Mononuclear cell (primary cell): Measurements from ENCODE around the gene KRTAP4-7. TPM values are rescaled to one million over a fixed set of nuclear protein-coding genes. Genes with fewer than 3 reads are reported as not detected.
"Not testable (repeated sequence)": the region's sequence is repeated elsewhere in the genome, so short reads cannot be mapped to it uniquely, and the experiment has no call there.

Source experiments
- H3K27me3 ChIP-seq: 2 replicates; pipeline ENCODE4 v1.6.0; 2011; ENCODE audit warnings: low read length, control low read depth; ENCODE audit not compliant: insufficient read depth
- H3K4me1 ChIP-seq: 2 replicates; pipeline ENCODE4 v1.5.1; 2011; ENCODE audit warnings: mild to moderate bottlenecking, low read length, control low read depth; ENCODE audit not compliant: insufficient read depth
- H3K4me3 ChIP-seq: 2 replicates; pipeline ENCODE4 v1.5.1; 2011; ENCODE audit warnings: mild to moderate bottlenecking, low read length, moderate library complexity
- H3K9me3 ChIP-seq: 2 replicates; pipeline ENCODE4 v1.5.1; 2011; ENCODE audit warnings: low read depth, mild to moderate bottlenecking, control low read depth, low read length
- total RNA-seq: library from RNA; depleted of rRNA; stranded (reverse); fragments of >200 nt; gene quantifications from one replicate; pipeline ENCODE4 v1.2.3, GENCODE V29; 2012

The KRTAP4-7 gene
- not detected for total RNA-seq

DNA sequence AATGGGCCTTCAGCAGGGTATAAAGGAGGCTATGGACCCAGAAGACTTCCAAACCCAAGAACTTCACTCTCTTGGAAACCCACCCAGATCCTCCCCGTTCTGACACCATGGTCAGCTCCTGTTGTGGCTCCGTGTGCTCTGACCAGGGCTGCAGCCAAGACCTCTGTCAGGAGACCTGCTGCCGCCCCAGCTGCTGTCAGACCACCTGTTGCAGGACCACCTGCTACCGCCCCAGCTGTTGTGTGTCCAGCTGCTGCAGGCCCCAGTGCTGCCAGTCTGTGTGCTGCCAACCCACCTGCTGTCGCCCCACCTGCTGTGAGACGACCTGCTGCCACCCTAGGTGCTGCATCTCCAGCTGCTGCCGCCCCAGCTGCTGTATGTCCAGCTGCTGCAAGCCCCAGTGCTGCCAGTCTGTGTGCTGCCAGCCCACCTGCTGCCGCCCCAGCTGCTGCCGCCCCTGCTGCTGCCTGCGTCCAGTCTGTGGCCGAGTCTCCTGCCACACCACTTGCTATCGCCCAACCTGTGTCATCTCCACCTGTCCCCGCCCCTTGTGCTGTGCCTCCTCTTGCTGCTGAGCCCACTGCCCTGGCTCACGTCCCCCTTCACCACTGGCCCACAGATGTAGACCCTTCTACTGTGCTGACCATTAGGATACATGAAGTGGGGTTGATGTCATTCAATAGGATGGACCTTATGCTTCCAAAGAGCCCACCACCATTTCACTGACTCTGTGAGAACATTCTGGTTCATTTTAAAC lies at the start of gene KRTAP4-7:
KRTAP4-7 (plus strand) TSS at position 51 of the 757 bp plus-strand sequence; CDS start at position 108, 57 bp downstream.
- not testable (repeated sequence) for H3K27me3 ChIP-seq, H3K4me1 ChIP-seq, H3K4me3 ChIP-seq, H3K9me3 ChIP-seq

DNA sequence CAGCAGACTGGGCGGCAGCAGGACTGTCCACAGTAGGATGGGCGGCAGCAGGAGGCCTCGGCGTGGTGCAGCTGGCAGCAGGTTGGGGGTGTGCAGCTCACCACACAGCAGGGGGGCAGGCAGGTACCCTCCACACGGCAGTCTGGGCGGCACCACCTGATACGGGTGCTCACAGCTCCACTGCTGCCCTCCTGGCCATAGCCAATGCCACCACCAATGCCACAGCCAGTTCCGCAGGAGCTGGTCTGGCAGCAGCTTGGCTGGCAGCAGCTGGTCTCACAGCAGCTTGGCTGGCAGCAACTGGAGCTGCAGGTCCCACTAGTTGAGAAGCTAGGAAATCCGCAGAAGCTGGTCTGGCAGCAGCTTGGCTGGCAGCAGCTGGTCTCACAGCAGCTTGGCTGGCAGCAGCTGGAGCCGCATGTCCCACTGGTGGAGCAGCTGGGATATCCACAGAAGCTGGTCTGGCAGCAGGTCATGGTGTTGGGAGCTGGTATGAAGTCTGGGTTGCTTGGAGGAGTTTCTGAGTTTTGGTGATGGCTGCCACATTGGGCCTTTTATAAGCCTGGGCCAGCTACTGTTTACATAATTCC lies 49.5 kb upstream of the KRTAP4-7 start, which contains the start of gene KRTAP1-3:
KRTAP1-3 (minus strand) TSS at position 529 of the 590 bp plus-strand sequence; CDS start at position 476, 53 bp downstream.
- H3K4me3 ChIP-seq, H3K4me1 ChIP-seq, H3K9me3 ChIP-seq, H3K27me3 ChIP-seq: not testable (repeated sequence)

DNA sequence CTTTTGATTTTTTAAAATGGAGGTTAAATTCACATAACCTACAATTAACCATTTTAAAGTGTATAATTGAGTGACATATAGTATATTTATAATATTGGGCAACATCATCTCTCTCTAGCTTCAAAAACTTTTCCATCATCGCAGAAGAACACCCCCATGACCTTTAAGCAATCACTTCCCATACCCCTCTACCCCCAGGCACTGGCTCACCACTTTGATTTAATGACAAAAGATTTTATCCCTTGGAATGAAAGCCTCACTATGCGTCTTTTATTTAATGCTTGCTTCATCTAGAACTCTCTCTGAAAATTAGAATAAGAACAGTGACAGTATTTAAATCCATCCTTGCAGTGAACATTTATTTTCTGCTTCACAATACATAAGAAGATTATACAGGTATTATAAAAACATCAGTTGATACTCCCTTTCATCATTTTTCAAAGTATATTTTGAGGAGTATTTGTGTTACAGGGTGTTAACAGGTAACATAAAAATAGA lies 46.0 kb upstream of the KRTAP4-7 start:
- peaks cover 5% of the 10 kb centered on the region for H3K27me3 ChIP-seq
- H3K4me1 ChIP-seq, result no peaks in the 10 kb centered on the region
- peaks cover 5% of the 10 kb centered on the region for H3K9me3 ChIP-seq
- no peak overlapping the region for H3K4me3 ChIP-seq

DNA sequence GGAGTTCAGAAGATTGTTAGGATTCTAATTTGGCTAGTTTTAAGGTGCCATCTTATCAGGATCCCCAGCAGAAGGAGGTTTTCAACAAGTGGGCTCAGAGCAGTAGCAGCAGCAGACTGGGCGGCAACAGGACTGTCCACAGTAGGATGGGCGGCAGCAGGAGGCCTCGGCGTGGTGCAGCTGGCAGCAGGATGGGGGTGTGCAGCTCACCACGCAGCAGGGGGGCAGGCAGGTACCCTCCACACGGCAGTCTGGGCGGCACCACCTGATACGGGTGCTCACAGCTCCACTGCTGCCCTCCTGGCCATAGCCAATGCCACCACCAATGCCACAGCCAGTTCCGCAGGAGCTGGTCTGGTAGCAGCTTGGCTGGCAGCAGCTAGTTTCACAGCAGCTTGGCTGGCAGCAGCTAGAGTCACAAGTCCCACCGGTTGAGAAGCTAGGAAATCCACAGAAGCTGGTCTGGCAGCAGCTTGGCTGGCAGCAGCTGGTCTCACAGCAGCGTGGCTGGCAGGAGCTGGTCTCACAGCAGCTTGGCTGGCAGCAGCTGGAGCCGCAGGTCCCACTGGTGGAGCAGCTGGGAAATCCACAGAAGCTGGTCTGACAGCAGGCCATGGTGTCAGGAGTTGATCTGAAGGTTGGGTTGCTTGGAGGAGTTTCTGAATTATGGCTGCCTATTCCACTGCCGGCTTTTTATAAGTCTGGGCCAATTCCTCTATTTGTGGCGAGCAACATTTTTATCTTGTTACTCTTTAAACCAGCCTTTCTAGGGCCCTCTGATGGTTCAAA lies 43.0 kb upstream of the KRTAP4-7 start, which contains the start of gene KRTAP1-1:
KRTAP1-1 (minus strand) TSS at position 668 of the 789 bp plus-strand sequence; CDS start at position 615, 53 bp downstream.
- H3K9me3 ChIP-seq, H3K4me1 ChIP-seq, H3K4me3 ChIP-seq: not testable (repeated sequence)
- peaks cover 10% of the 10 kb centered on the region for H3K27me3 ChIP-seq

DNA sequence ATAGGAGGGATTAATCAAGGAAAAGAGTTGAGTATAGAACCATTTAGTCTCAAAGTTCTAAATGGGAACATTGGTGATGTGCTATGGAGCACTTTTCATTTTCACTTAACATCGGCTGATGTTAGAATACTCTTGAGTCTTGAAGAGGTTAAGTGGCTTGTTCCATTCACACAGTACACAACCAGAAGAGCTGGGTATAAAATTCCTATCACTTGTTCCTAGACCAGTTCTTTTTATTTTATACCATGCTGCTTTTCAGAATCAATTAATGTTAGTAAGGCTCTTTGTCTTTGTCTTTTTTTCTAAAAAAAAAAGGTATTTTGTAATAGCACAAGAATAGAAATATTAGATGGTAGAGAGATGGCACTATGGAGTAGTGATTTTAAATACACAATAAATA lies 41.0 kb upstream of the KRTAP4-7 start:
- Histone ChIP-seq H3K4me3 (no peak overlapping the region), H3K9me3 (peaks cover 6% of the 10 kb centered on the region), H3K27me3 (peaks cover 10% of the 10 kb centered on the region), H3K4me1 (no peaks in the 10 kb centered on the region)

DNA sequence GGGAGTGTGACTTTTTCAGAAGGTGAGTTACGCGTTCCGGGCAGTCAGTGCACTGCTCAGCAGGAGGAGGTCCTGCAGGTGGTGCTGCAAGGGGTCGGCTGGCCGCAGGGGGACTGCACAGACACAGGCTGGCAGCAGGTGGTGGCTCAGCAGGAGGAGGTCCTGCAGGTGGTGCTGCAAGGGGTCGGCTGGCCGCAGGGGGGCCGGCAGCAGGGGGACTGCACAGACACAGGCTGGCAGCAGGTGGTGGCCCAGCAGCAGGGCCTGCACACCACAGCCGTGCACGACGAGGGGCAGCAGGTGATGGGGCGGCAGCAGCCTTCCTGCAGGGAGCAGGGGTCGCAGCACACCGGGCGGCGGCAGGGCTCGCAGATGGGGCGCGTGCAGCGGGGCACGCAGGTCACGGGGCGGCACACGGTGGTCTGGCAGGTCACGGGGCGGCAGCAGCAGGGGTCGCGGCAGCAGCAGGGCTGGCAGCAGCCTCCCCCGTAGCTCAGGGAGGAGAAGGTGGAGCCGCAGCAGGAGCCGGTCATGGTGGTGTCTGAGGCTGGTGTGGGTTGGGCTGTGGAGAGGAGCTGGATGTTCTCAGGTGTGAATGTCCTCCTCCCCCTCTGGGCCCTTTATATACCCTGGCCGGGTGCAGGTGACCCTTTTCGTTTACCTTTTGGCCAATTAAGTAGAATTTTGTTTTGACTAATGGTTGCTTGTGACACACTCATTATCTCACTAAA lies 37.0 kb upstream of the KRTAP4-7 start, which contains the start of gene KRTAP2-1:
KRTAP2-1 (minus strand) TSS at position 582 of the 731 bp plus-strand sequence; CDS start at position 533, 49 bp downstream.
- H3K9me3 ChIP-seq, H3K4me3 ChIP-seq, H3K4me1 ChIP-seq: not testable (repeated sequence)
- peaks cover 10% of the 10 kb centered on the region for H3K27me3 ChIP-seq

DNA sequence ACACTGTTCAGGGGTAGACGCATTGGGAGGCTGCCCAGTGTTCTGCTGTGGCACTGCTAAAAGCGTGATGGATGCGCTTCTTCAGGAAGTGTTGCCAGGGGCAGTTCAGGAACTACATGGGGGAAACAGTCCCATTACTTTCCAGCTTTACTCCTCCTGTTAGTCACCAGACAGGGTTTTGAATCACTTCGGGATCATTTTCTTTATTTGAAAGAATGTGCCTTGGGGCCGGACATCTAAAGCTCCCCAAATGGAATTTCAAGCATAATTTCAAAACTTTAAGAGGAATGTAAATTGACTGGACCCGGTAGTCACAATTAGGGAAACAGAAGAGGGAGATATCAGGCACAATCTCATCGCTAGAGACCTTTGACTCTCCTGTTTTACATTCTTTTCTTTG lies 35.5 kb upstream of the KRTAP4-7 start:
- Histone ChIP-seq H3K4me3 (no peak overlapping the region), H3K27me3 (peaks cover 5% of the 10 kb centered on the region), H3K4me1 (no peaks in the 10 kb centered on the region), H3K9me3 (no peaks in the 10 kb centered on the region)

DNA sequence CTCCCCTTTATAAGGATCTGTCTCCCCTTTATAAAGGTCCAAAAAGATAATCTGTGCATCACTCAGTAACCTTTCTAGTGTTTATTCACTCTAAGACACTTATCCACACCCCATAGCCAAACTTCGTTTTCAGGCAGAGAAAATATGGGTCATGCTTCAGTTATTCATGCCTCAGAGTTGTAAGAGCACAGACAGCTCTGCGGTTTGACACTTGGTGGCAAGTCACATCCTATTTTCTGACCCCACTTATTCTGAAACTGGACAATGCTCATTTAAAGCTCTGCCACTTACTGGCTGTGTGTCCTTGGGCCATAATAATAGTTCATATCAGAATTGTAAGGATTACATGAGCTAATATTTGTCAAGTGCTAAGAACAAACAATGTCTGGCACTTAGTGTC lies 34.8 kb upstream of the KRTAP4-7 start:
- no peaks in the 10 kb centered on the region for H3K4me1 ChIP-seq
- H3K27me3 ChIP-seq, result no peaks in the 10 kb centered on the region
- no peaks in the 10 kb centered on the region for H3K9me3 ChIP-seq
- no peak overlapping the region for H3K4me3 ChIP-seq

DNA sequence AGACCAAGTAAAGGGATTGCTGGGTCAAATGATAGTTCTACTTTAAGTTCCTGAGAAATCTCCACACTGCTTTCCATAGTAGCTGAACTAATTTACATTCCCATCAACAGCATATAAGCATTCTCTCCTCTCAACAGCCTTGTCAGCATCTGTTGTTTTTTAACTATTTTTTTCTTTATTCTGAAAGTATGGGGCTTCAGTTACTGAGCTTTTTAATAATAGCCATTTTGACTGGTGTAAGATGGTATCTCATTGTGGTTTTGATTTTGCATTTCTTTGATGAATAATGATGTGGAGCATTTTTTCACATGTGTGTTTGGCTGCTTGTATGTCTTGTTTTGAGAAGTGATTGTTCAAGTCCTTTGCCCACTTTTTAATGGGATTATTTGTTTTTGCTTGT lies 31.4 kb upstream of the KRTAP4-7 start:
- no peaks in the 10 kb centered on the region for H3K4me1 ChIP-seq
- H3K4me3 ChIP-seq, result no peak overlapping the region
- no peaks in the 10 kb centered on the region for H3K9me3 ChIP-seq
- H3K27me3 ChIP-seq, result no peaks in the 10 kb centered on the region

DNA sequence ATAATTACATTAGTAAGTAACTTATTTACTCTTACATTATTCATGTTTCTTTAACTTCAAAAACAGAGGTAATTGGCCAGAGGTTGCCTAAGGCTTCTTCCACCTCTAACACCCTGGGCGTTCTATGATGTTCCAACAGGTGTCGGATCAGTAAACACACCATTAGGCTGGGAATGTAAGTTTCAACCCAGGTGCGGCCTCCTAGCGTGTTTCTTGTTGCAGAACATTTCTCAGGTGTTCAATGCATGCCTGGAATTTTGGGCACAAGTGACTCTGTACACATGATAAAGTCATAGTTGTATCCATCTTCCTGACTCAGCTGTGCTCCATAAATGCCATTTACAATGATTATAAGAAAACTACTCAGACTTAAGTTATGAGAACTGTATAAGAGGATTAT lies 29.9 kb upstream of the KRTAP4-7 start:
- peaks cover 8% of the 10 kb centered on the region for H3K27me3 ChIP-seq
- no peaks in the 10 kb centered on the region for H3K9me3 ChIP-seq
- H3K4me3 ChIP-seq, result no peak overlapping the region
- no peaks in the 10 kb centered on the region for H3K4me1 ChIP-seq

DNA sequence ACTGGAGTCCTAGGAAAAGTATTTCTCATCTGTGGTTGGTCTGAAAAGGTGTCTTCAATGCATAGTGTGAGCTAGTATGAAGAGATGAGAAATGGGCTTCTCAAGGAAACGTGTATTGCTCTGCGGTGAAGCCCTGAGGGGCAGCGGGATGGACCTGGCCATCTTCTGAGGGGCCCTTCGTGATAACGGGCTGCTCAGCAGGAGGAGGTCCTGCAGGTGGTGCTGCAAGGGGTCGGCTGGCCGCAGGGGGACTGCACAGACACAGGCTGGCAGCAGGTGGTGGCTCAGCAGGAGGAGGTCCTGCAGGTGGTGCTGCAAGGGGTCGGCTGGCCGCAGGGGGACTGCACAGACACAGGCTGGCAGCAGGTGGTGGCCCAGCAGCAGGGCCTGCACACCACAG lies 29.4 kb upstream of the KRTAP4-7 start:
- H3K27me3 ChIP-seq, H3K4me3 ChIP-seq, H3K9me3 ChIP-seq, H3K4me1 ChIP-seq: not testable (repeated sequence)

DNA sequence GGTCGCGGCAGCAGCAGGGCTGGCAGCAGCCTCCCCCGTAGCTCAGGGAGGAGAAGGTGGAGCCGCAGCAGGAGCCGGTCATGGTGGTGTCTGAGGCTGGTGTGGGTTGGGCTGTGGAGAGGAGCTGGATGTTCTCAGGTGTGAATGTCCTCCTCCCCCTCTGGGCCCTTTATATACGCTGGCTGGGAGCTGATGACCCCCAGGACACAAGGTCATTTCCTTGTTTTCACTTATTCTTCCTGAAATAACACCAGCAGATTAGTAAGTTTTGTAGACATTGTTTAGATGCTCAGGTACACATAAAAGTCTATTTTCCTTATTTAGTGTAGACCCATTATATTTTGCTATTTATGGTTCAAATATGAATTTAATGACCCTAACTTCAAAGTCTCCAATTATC lies 28.8 kb upstream of the KRTAP4-7 start, which contains the start of gene KRTAP2-2:
KRTAP2-2 (minus strand) TSS at position 101 of the 400 bp plus-strand sequence; CDS start at position 82, 19 bp downstream.
- H3K4me1 ChIP-seq, H3K4me3 ChIP-seq, H3K27me3 ChIP-seq, H3K9me3 ChIP-seq: not testable (repeated sequence)

DNA sequence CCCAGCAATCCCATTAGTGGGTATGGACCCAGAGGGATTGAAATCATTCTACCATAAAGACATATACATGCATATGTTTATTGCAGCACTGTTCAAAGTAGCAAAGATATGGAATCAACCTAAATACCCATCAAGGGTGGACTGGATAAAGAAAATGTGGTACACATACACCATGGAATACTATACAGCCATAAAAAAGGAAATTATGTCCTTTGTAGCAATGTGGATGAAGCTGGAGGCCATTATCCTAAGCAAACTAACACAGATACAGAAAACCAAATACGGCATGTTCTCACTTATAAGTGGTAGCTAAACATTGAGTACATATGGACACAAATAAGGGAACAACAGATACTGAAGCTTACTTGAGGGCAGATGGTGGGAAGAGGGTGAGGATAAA lies 26.4 kb upstream of the KRTAP4-7 start:
- Histone ChIP-seq H3K4me3 (no peak overlapping the region), H3K27me3 (peaks cover 26% of the 10 kb centered on the region), H3K9me3 (no peaks in the 10 kb centered on the region), H3K4me1 (no peaks in the 10 kb centered on the region)

DNA sequence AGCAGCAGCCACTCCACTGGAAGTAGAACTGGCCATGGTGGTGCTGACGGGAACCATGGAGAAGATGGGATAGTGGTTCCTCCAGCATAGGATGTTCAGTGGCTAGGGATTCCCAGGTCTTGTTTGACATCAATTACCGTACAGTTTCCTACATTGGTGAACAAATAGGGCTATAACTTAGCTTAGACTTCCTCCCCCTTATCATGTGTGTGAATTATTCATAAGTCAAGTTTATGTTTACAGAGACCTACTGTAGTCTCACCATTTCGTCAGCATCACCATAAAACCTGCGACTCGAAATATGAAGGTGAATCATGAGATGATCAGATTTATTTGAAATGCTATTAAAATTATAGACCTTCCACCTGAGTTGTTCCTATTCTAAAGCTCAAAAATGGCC lies 25.2 kb upstream of the KRTAP4-7 start:
- Histone ChIP-seq H3K4me3 (no peak overlapping the region), H3K4me1 (no peaks in the 10 kb centered on the region), H3K27me3 (peaks cover 30% of the 10 kb centered on the region), H3K9me3 (no peaks in the 10 kb centered on the region)
